MM.1S (cell line): ENCODE results near the gene SLC7A1.

Source experiments
- DNase-seq: peaks from one replicate; pipeline ENCODE4 v3.0.0-alpha.2; 2015
- H2AFZ ChIP-seq: fragments of 300-600 bp; sonication (generic); 2 replicates; pipeline ENCODE4 v1.6.0; 2016; ENCODE audit warnings: antibody characterized with exemption, low read length
- H3F3A ChIP-seq: fragments of 300-600 bp; sonication (generic); 2 replicates; pipeline ENCODE4 v1.6.1; 2016; ENCODE audit warnings: mild to moderate bottlenecking, antibody characterized with exemption, low read length, moderate library complexity, mixed read lengths; ENCODE audit not compliant: insufficient read depth
- H3K27ac ChIP-seq: fragments of 300-600 bp; sonication (generic); 2 replicates; pipeline ENCODE4 v1.5.1; 2016; ENCODE audit warnings: mild to moderate bottlenecking, low read length
- H3K27me3 ChIP-seq: fragments of 300-600 bp; sonication (generic); replicated peaks from 2 replicates; pipeline ENCODE4 v1.6.0; 2016; ENCODE audit warnings: low read length; ENCODE audit not compliant: insufficient read depth
- H3K36me3 ChIP-seq: fragments of 300-600 bp; sonication (generic); replicated peaks from 2 replicates; pipeline ENCODE4 v1.6.1; 2016; ENCODE audit warnings: mild to moderate bottlenecking, low read length, mixed read lengths; ENCODE audit not compliant: insufficient read depth
- H3K4me1 ChIP-seq: fragments of 300-600 bp; sonication (generic); 2 replicates; pipeline ENCODE4 v1.6.1; 2016; ENCODE audit warnings: low read length, mixed read lengths
- H3K4me2 ChIP-seq: fragments of 300-600 bp; sonication (generic); 2 replicates; pipeline ENCODE4 v1.6.0; 2016; ENCODE audit warnings: low read depth, low read length
- H3K4me3 ChIP-seq: fragments of 300-600 bp; sonication (generic); 2 replicates; pipeline ENCODE4 v1.5.1; 2016; ENCODE audit warnings: low read length, mixed read lengths
- H3K79me2 ChIP-seq: fragments of 300-600 bp; sonication (generic); 2 replicates; pipeline ENCODE4 v1.6.1; 2016; ENCODE audit warnings: mixed run types, low read length, mixed read lengths
- H3K9ac ChIP-seq: fragments of 300-600 bp; sonication (generic); 2 replicates; pipeline ENCODE4 v1.6.1; 2016; ENCODE audit warnings: low read length, mixed read lengths
- H3K9me2 ChIP-seq: fragments of 300-600 bp; sonication (generic); replicated peaks from 2 replicates; pipeline ENCODE4 v1.6.1; 2016; ENCODE audit warnings: mild to moderate bottlenecking, low read length, mixed read lengths; ENCODE audit not compliant: insufficient read depth
- H3K9me3 ChIP-seq: fragments of 300-600 bp; sonication (generic); replicated peaks from 2 replicates; pipeline ENCODE4 v1.6.1; 2016; ENCODE audit warnings: mild to moderate bottlenecking, low read length, mixed read lengths; ENCODE audit not compliant: insufficient read depth
- H4K20me1 ChIP-seq: fragments of 300-600 bp; sonication (generic); 2 replicates; pipeline ENCODE4 v1.6.1; 2016; ENCODE audit warnings: mild to moderate bottlenecking, low read length, moderate library complexity, mixed read lengths; ENCODE audit not compliant: insufficient read depth
- CTCF ChIP-seq: fragments of 300-600 bp; sonication (generic); IDR thresholded peaks from 2 replicates; pipeline ENCODE4 v1.5.1; 2016; ENCODE audit warnings: antibody characterized with exemption, low read length, mixed read lengths
- EZH2 ChIP-seq: fragments of 300-600 bp; sonication (generic); optimal IDR thresholded peaks from 2 replicates; pipeline ENCODE3; 2017; ENCODE audit warnings: low read depth, mild to moderate bottlenecking, antibody characterized with exemption, low read length, mixed read lengths
- EZH2phosphoT487 ChIP-seq: fragments of 300-600 bp; sonication (generic); IDR thresholded peaks from 2 replicates; pipeline ENCODE4 v1.6.1; 2018; ENCODE audit warnings: antibody characterized with exemption, low read length

The SLC7A1 gene

GRCh38 chr13:29568731-29569130 lies 26.8 kb downstream of the SLC7A1 start:
- no peaks in the 10 kb centered on the region for H3K27me3 ChIP-seq
- H2AFZ ChIP-seq = no peak overlapping the region
- no peak overlapping the region for H3K4me3 ChIP-seq
- H3K9ac ChIP-seq = no peak overlapping the region
- no peak overlapping the region for H3K4me2 ChIP-seq
- no peaks in the 10 kb centered on the region for H3K36me3 ChIP-seq
- H4K20me1 ChIP-seq = no peaks in the 10 kb centered on the region
- no peaks in the 10 kb centered on the region for H3K9me3 ChIP-seq
- no peaks in the 10 kb centered on the region for H3F3A ChIP-seq
- H3K4me1 ChIP-seq = no peaks in the 10 kb centered on the region
- H3K27ac ChIP-seq = no peak overlapping the region
- no peak for DNase-seq
- H3K9me2 ChIP-seq = no peaks in the 10 kb centered on the region
- TF ChIP-seq EZH2phosphoT487 = no peak
- TF ChIP-seq CTCF = no peak
- no peak for TF ChIP-seq EZH2
- peaks cover 98% of the 10 kb centered on the region for H3K79me2 ChIP-seq

- Histone ChIP-seq H3K79me2 (peaks cover 98% of the 10 kb centered on the region), H3K9me3 (no peaks in the 10 kb centered on the region), H3K9ac (no peak overlapping the region), H3K4me3 (no peak overlapping the region), H2AFZ (no peak overlapping the region), H3K9me2 (no peaks in the 10 kb centered on the region), H3K27me3 (no peaks in the 10 kb centered on the region), H3F3A (no peaks in the 10 kb centered on the region), H3K4me2 (no peak overlapping the region), H3K27ac (no peak overlapping the region), H3K4me1 (no peaks in the 10 kb centered on the region), H3K36me3 (no peaks in the 10 kb centered on the region), H4K20me1 (no peaks in the 10 kb centered on the region)
- no peak for DNase-seq
- no peak for TF ChIP-seq CTCF
- no peak for TF ChIP-seq EZH2
- no peak for TF ChIP-seq EZH2phosphoT487
Measured at GRCh38 chr13:29567411-29567810, 28.1 kb downstream of the SLC7A1 start.

DNA sequence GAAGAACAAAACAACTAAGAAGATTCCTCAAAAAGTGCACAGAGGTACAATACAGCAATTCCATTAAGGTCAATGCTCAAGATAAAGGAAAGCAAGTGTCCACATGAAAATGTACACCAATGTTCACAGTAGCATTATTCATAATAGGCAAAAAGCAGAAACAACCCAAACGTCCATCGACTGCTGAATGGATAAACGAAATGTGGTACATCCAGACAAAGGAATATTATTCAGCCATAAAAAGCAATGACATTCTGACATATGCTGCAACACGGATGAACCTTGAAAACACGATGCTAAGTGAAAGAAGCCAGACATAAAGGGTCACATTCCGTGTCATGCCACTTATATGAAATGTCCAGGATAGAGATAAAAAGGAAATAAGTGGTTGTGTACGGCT lies 29.3 kb downstream of the SLC7A1 start:
- Histone ChIP-seq H3K79me2 (peaks cover 97% of the 10 kb centered on the region), H3K9me3 (no peaks in the 10 kb centered on the region), H3K9ac (no peak overlapping the region), H3K27ac (no peak overlapping the region), H3K9me2 (no peaks in the 10 kb centered on the region), H3K4me1 (no peaks in the 10 kb centered on the region), H3K36me3 (no peaks in the 10 kb centered on the region), H3K4me2 (no peak overlapping the region), H4K20me1 (no peaks in the 10 kb centered on the region), H2AFZ (no peak overlapping the region), H3F3A (no peaks in the 10 kb centered on the region), H3K4me3 (no peak overlapping the region), H3K27me3 (no peaks in the 10 kb centered on the region)
- DNase-seq = no peak
- TF ChIP-seq EZH2 = no peak
- no peak for TF ChIP-seq CTCF
- no peak for TF ChIP-seq EZH2phosphoT487
